HepG2 (cell line): Measurements from ENCODE around the gene GRID1. TPM values are rescaled to one million over a fixed set of nuclear protein-coding genes. Genes with fewer than 3 reads are reported as not detected.

ENCODE experiments used
- ATAC-seq: fragments of 200-7000 bp; cut with Tn5 transposase; 3 replicates; pipeline ENCODE4 v1.9.1; 2020; ENCODE audit warnings: mild to moderate bottlenecking, moderate library complexity
- BruUV-seq: library from RNA; stranded (reverse); fragments of 400-500 nt; replicated peaks from 2 replicates; lab custom pipeline; 2021; lab: Mats Ljungman, UMichigan
- CTCF ChIA-PET: fragments of 300-600 bp; formaldehyde crosslinking; extraction: SDS; loops from one replicate; lab custom pipeline; 2021; ENCODE audit warnings: low total read pairs, inconsistent platforms, low intra/inter-chr PET ratio; lab: Yijun Ruan, JAX
- POLR2A ChIA-PET: fragments of 350-600 bp; sonication (Branson Sonifier 250); formaldehyde crosslinking; loops from one replicate; lab custom pipeline; 2020; ENCODE audit warnings: antibody characterized with exemption, inconsistent platforms; lab: Yijun Ruan, JAX
- DNase-seq: peaks from one replicate; pipeline ENCODE4 v3.0.0-alpha.2; 2015; ENCODE audit warnings: low spot score
- FAIRE-seq: peaks from 3 replicates; lab custom pipeline; 2011; peaks lifted over from hg19 to GRCh38; lab: Jason Lieb, UNC
- H2AFZ ChIP-seq: one replicate; pipeline ENCODE4 v1.6.1; 2011; ENCODE audit warnings: low read length, inconsistent platforms
- H3K27ac ChIP-seq: fragments of 300-600 bp; 3 replicates; pipeline ENCODE4 v1.8.0; 2011; ENCODE audit warnings: mixed run types, mild to moderate bottlenecking, mixed read lengths, low read length, inconsistent platforms; ENCODE audit not compliant: insufficient read depth; ENCODE audit errors: extremely low read length
- H3K27me3 ChIP-seq, 2 experiments: fragments of 200-600 bp in 1 of 2; 2 replicates in 1 of 2; 3 replicates in 1 of 2; pipeline versions ENCODE4 v1.6.0 to v1.8.0; 2011; ENCODE audit warnings: low read length in 2 of 2, mild to moderate bottlenecking in 2 of 2, moderate library complexity in 2 of 2, inconsistent platforms in 1 of 2; ENCODE audit not compliant: insufficient read depth in 2 of 2, control insufficient read depth in 1 of 2
- H3K36me3 ChIP-seq, 2 experiments: fragments of 200-600 bp in 1 of 2; replicated peaks in 1 of 2; 2 replicates in 1 of 2; 3 replicates in 1 of 2; pipeline versions ENCODE4 v1.5.1 to v1.8.0; 2011; ENCODE audit warnings: low read length in 2 of 2, inconsistent platforms in 1 of 2; ENCODE audit not compliant: insufficient read depth in 2 of 2, control insufficient read depth in 1 of 2
- H3K4me1 ChIP-seq: 2 replicates; pipeline ENCODE4 v1.5.1; 2012; ENCODE audit warnings: low read length, inconsistent platforms; ENCODE audit not compliant: insufficient read depth
- H3K4me2 ChIP-seq: 2 replicates; pipeline ENCODE4 v1.6.0; 2011; ENCODE audit warnings: low read depth, low read length, inconsistent platforms
- H3K4me3 ChIP-seq, 3 experiments: fragments of 200-600 bp in 1 of 3; sonication (generic), shearing (Covaris generic) in 1 of 3; replicated peaks in 1 of 3; 2 replicates each; pipeline ENCODE4 v1.5.1; 2011 to 2016; ENCODE audit warnings: low read length in 3 of 3, inconsistent platforms in 2 of 3, low read depth in 2 of 3, mild to moderate bottlenecking in 2 of 3, control low read depth in 1 of 3, mixed read lengths in 1 of 3; ENCODE audit not compliant: insufficient read depth in 1 of 3
- H3K79me2 ChIP-seq: one replicate; pipeline ENCODE4 v1.6.1; 2011; ENCODE audit warnings: low read length, inconsistent platforms; ENCODE audit not compliant: insufficient read depth
- H3K9ac ChIP-seq: 2 replicates; pipeline ENCODE4 v1.6.0; 2011; ENCODE audit warnings: mild to moderate bottlenecking, low read depth, low read length, inconsistent platforms; ENCODE audit not compliant: insufficient read depth
- H3K9me3 ChIP-seq: 2 replicates; pipeline ENCODE4 v1.5.1; 2012; ENCODE audit warnings: mild to moderate bottlenecking, low read length
- H4K20me1 ChIP-seq: 2 replicates; pipeline ENCODE4 v1.6.0; 2011; ENCODE audit warnings: inconsistent platforms, mild to moderate bottlenecking, low read length, moderate library complexity; ENCODE audit not compliant: insufficient read depth
- BORCS8-MEF2B ChIP-seq: sonication (generic); formaldehyde crosslinking; IDR thresholded peaks from 2 replicates; pipeline ENCODE4 v1.8.0; 2022; ENCODE audit warnings: mild to moderate bottlenecking, missing genetic modification reagents
- GLI4 ChIP-seq: sonication (generic); formaldehyde crosslinking; IDR thresholded peaks from 2 replicates; pipeline ENCODE4 v1.5.1; 2020; ENCODE audit warnings: missing genetic modification reagents, mild to moderate bottlenecking, moderate library complexity, borderline replicate concordance
- KDM3A ChIP-seq: IDR thresholded peaks from 2 replicates; pipeline ENCODE4 v1.6.1; 2018; ENCODE audit warnings: low read depth, missing compliant biosample characterization
- NFIB ChIP-seq: sonication (generic); formaldehyde crosslinking; IDR thresholded peaks from 2 replicates; pipeline ENCODE4 v1.9.0; 2021; ENCODE audit warnings: missing genetic modification reagents, mild to moderate bottlenecking, borderline replicate concordance
- NPAS2 ChIP-seq: sonication (generic); formaldehyde crosslinking; IDR thresholded peaks from 2 replicates; pipeline ENCODE4 v1.8.0; 2022; ENCODE audit warnings: mild to moderate bottlenecking, missing genetic modification reagents, borderline replicate concordance
- PRPF4 ChIP-seq: fragments of 200-400 bp; formaldehyde crosslinking; IDR thresholded peaks from 2 replicates; pipeline ENCODE4 v1.6.1; 2016; ENCODE audit warnings: low read length, low read depth; ENCODE audit not compliant: poor library complexity, severe bottlenecking
- SNAI1 ChIP-seq: sonication (generic); formaldehyde crosslinking; IDR thresholded peaks from 2 replicates; pipeline ENCODE4 v1.5.0; 2020; ENCODE audit warnings: mild to moderate bottlenecking, missing genetic modification reagents, borderline replicate concordance
- SP140L ChIP-seq: sonication (generic); formaldehyde crosslinking; IDR thresholded peaks from 2 replicates; pipeline ENCODE4 v1.4.0; 2020; ENCODE audit warnings: missing genetic modification reagents, borderline replicate concordance
- SP4 ChIP-seq: sonication (generic); formaldehyde crosslinking; IDR thresholded peaks from 2 replicates; pipeline ENCODE4 v1.8.1; 2023; ENCODE audit warnings: mild to moderate bottlenecking, missing genetic modification reagents
- SSRP1 ChIP-seq: IDR thresholded peaks from 2 replicates; pipeline ENCODE4 v1.6.1; 2016; ENCODE audit warnings: control low read depth
- SUZ12 ChIP-seq: fragments of 150-350 bp; IDR thresholded peaks from 2 replicates; pipeline ENCODE4 v1.6.1; 2014; ENCODE audit warnings: low read depth, low read length
- ZNF598 ChIP-seq: sonication (generic); formaldehyde crosslinking; IDR thresholded peaks from 2 replicates; pipeline ENCODE4 v1.5.1; 2020; ENCODE audit warnings: mild to moderate bottlenecking, missing genetic modification reagents, borderline replicate concordance
- WGBS: methylation state at CpG from one replicate; pipeline ENCODE4 v1.1.6; 2017; ENCODE audit warnings: low lambda C conversion rate; 5-methylcytosine and 5-hydroxymethylcytosine counted together
- in situ Hi-C: cut with HindIII; loops from 2 replicates; pipeline ENCODE4 v1.10.0; 2017; ENCODE audit warnings: low pct_unique_long_range_greater_than_20kb; ENCODE audit not compliant: extremely low pct_ligation_motif_present
- intact Hi-C: fragments of 100-400 bp; cut with micrococcal nuclease; formaldehyde crosslinking; loops from one replicate; pipeline ENCODE4 v1.10.0; 2022; ENCODE audit not compliant: unreplicated experiment
- polyA plus RNA-seq, 8 experiments: library from polyadenylated mRNA; depleted of rRNA in 3 of 8; stranded (reverse) in 7 of 8; unstranded in 1 of 8; fragments of >200 nt; fragmentation: Illumina TruSeq in 4 of 8; extraction: Trizol in 4 of 8; gene quantifications; 2 replicates each; pipeline versions ENCODE4 v1.2.1 to v1.2.3, GENCODE V29; 2011 to 2016; ENCODE audit warnings: low read depth in 4 of 8, missing spikeins in 1 of 8, mixed read lengths in 1 of 8; ENCODE audit not compliant: insufficient read depth in 1 of 8
- total RNA-seq, 5 experiments: library from RNA; depleted of rRNA; stranded (reverse); fragments of >200 nt; fragmentation: Illumina TruSeq; extraction: Trizol; gene quantifications; 2 replicates each; pipeline ENCODE4 v1.2.3, GENCODE V29; 2016; ENCODE audit warnings: low read depth in 1 of 5
- TF ChIP-seq, protein P1 (sequence below): sonication (generic); formaldehyde crosslinking; IDR thresholded peaks from 2 replicates; pipeline ENCODE4 v1.4.0; 2020; ENCODE audit warnings: missing genetic modification reagents
- TF ChIP-seq, protein P2 (sequence below): sonication (generic); formaldehyde crosslinking; IDR thresholded peaks from 2 replicates; pipeline ENCODE4 v1.4.0; 2020; ENCODE audit warnings: missing genetic modification reagents
- TF ChIP-seq, protein P3 (sequence below): sonication (generic); formaldehyde crosslinking; IDR thresholded peaks from 2 replicates; pipeline ENCODE4 v1.8.1; 2023; ENCODE audit warnings: mild to moderate bottlenecking, inconsistent platforms, moderate library complexity, missing genetic modification reagents, borderline replicate concordance

GRID1 gene
- total and polyA plus RNA-seq, 2 of the 13 experiments (the other 11 are each of a cell fraction or from before 2014, with no cell fraction given), result 0.05 TPM; not detected in 1

DNA sequence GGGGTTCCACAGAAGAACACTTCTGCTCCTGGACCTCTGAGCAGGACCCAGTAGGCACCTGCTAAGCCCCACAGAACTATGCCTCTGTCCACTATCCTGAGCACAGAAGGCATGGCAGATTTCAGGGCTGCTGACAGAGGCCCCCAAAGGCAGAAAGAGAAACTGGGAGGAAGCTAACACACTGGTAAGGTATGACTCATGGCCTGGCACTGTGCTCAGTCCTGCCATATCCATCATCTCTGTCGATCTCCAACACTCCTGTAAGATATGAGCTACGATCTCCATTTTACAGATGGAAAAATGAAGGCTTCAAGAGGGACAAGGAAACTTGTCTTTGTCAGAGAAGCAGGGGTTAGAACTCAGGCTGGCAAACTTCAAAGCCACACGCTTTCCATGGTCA is 62.2 kb downstream of the GRID1 start:
- CTCF ChIA-PET, result no interaction called here
- in situ Hi-C loops, result no loop called here
- no peak overlapping the region for H3K4me3 ChIP-seq
- BruUV-seq, result no TSS peak
- H3K4me2 ChIP-seq, result no peak overlapping the region
- DNase-seq (no peak), FAIRE-seq (no peak), ATAC-seq (no peak)
- no peak overlapping the region for H3K9ac ChIP-seq
- POLR2A ChIA-PET, result no interaction called here
- no peaks in the 10 kb centered on the region for H3K36me3 ChIP-seq
- H2AFZ ChIP-seq, result no peak overlapping the region
- TF ChIP-seq SUZ12 (no peak), KDM3A (no peak), PRPF4 (no peak), SNAI1 (CRISPR knock-in tag) (no peak), NPAS2 (CRISPR knock-in tag) (no peak), NFIB (CRISPR knock-in tag) (no peak), SSRP1 (CRISPR knock-in tag) (no peak), SP4 (CRISPR knock-in tag) (no peak), GLI4 (no peak), BORCS8-MEF2B (CRISPR knock-in tag) (no peak), ZNF598 (no peak), SP140L (no peak)
- TF ChIP-seq, protein P1, sequence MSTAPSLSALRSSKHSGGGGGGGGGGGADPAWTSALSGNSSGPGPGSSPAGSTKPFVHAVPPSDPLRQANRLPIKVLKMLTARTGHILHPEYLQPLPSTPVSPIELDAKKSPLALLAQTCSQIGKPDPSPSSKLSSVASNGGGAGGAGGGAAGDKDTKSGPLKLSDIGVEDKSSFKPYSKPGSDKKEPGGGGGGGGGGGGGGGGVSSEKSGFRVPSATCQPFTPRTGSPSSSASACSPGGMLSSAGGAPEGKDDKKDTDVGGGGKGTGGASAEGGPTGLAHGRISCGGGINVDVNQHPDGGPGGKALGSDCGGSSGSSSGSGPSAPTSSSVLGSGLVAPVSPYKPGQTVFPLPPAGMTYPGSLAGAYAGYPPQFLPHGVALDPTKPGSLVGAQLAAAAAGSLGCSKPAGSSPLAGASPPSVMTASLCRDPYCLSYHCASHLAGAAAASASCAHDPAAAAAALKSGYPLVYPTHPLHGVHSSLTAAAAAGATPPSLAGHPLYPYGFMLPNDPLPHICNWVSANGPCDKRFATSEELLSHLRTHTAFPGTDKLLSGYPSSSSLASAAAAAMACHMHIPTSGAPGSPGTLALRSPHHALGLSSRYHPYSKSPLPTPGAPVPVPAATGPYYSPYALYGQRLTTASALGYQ (CRISPR knock-in tag), result no peak
- TF ChIP-seq, protein P2, sequence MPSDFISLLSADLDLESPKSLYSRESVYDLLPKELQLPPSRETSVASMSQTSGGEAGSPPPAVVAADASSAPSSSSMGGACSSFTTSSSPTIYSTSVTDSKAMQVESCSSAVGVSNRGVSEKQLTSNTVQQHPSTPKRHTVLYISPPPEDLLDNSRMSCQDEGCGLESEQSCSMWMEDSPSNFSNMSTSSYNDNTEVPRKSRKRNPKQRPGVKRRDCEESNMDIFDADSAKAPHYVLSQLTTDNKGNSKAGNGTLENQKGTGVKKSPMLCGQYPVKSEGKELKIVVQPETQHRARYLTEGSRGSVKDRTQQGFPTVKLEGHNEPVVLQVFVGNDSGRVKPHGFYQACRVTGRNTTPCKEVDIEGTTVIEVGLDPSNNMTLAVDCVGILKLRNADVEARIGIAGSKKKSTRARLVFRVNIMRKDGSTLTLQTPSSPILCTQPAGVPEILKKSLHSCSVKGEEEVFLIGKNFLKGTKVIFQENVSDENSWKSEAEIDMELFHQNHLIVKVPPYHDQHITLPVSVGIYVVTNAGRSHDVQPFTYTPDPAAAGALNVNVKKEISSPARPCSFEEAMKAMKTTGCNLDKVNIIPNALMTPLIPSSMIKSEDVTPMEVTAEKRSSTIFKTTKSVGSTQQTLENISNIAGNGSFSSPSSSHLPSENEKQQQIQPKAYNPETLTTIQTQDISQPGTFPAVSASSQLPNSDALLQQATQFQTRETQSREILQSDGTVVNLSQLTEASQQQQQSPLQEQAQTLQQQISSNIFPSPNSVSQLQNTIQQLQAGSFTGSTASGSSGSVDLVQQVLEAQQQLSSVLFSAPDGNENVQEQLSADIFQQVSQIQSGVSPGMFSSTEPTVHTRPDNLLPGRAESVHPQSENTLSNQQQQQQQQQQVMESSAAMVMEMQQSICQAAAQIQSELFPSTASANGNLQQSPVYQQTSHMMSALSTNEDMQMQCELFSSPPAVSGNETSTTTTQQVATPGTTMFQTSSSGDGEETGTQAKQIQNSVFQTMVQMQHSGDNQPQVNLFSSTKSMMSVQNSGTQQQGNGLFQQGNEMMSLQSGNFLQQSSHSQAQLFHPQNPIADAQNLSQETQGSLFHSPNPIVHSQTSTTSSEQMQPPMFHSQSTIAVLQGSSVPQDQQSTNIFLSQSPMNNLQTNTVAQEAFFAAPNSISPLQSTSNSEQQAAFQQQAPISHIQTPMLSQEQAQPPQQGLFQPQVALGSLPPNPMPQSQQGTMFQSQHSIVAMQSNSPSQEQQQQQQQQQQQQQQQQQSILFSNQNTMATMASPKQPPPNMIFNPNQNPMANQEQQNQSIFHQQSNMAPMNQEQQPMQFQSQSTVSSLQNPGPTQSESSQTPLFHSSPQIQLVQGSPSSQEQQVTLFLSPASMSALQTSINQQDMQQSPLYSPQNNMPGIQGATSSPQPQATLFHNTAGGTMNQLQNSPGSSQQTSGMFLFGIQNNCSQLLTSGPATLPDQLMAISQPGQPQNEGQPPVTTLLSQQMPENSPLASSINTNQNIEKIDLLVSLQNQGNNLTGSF (CRISPR knock-in tag), result no peak
- TF ChIP-seq, protein P3, sequence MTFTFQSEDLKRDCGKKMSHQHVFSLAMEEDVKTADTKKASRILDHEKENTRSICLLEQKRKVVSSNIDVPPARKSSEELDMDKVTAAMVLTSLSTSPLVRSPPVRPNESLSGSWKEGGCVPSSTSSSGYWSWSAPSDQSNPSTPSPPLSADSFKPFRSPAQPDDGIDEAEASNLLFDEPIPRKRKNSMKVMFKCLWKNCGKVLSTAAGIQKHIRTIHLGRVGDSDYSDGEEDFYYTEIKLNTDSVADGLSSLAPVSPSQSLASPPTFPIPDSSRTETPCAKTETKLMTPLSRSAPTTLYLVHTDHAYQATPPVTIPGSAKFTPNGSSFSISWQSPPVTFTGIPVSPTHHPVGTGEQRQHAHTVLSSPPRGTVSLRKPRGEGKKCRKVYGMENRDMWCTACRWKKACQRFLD (CRISPR knock-in tag), result no peak
- no peaks in the 10 kb centered on the region for H3K4me1 ChIP-seq
- intact Hi-C loops, result loop anchor here (10.0 kb wide), 1 partner anchor 1920 kb away; no protein-coding TSS in a partner anchor
- WGBS, result 0% methylated on average over 3 of the region's 3 CpGs
- no peak overlapping the region for H3K27ac ChIP-seq
- H3K9me3 ChIP-seq, result no peaks in the 10 kb centered on the region
- H3K27me3 ChIP-seq, result no peaks in the 10 kb centered on the region; a peak in 1 of 5 replicates
- H3K79me2 ChIP-seq, result no peaks in the 10 kb centered on the region
- H4K20me1 ChIP-seq, result no peaks in the 10 kb centered on the region
